Panc1 (cell line): ENCODE measurements around the gene RAPGEF1.

Experiments
- POLR2AphosphoS5 ChIP-seq: IDR thresholded peaks from 2 replicates; pipeline ENCODE4 v1.6.1; 2012; ENCODE audit warnings: mild to moderate bottlenecking, low read depth, low read length, moderate library complexity
- SIN3A ChIP-seq: IDR thresholded peaks from 2 replicates; pipeline ENCODE4 v1.6.1; 2012; ENCODE audit warnings: low read depth, mild to moderate bottlenecking, low read length, moderate library complexity, borderline replicate concordance; ENCODE audit not compliant: insufficient read depth
- TF ChIP-seq, protein P1 (sequence below): fragments of 450-650 bp; IDR thresholded peaks from 2 replicates; pipeline ENCODE4 v1.5.1; 2017; ENCODE audit warnings: mild to moderate bottlenecking

DNA sequence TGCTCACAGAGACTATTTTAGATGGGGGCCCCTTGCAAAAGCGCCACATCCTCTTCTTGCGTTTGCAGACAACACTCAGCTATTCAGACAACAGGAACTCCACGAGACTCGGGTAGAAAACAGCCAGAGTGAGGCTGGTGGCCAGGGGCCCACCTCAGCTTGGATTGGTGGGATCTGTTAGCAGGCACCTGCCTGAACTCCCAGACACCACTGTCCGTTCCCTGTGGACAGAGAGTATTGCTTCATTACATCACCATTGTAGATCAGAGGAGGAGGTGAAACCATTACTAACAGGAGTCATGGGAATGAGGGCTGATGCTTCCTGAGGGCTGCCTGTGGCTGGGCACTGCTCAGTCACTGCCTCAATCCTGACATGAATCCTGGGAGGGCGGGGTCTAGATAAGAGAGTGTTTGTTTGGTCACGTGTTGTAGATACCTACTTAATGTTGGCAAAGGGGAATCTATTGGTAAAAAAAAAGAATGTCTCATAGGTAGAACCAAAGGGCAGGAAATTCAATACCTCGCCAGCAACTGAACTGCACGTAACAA is 4.4 kb upstream of the RAPGEF1 start:
- TF ChIP-seq POLR2AphosphoS5: no peak
- TF ChIP-seq, protein P1, sequence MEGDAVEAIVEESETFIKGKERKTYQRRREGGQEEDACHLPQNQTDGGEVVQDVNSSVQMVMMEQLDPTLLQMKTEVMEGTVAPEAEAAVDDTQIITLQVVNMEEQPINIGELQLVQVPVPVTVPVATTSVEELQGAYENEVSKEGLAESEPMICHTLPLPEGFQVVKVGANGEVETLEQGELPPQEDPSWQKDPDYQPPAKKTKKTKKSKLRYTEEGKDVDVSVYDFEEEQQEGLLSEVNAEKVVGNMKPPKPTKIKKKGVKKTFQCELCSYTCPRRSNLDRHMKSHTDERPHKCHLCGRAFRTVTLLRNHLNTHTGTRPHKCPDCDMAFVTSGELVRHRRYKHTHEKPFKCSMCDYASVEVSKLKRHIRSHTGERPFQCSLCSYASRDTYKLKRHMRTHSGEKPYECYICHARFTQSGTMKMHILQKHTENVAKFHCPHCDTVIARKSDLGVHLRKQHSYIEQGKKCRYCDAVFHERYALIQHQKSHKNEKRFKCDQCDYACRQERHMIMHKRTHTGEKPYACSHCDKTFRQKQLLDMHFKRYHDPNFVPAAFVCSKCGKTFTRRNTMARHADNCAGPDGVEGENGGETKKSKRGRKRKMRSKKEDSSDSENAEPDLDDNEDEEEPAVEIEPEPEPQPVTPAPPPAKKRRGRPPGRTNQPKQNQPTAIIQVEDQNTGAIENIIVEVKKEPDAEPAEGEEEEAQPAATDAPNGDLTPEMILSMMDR: no peak
- no peak for TF ChIP-seq SIN3A
